HepG2 (cell line): ENCODE data around the gene SLC35F6. TPM values are rescaled to one million over a fixed set of nuclear protein-coding genes. Genes with fewer than 3 reads are reported as not detected.

ENCODE experiments used
- ATAC-seq: fragments of 200-7000 bp; cut with Tn5 transposase; 3 replicates; pipeline ENCODE4 v1.9.1; 2020; ENCODE audit warnings: mild to moderate bottlenecking, moderate library complexity
- BruUV-seq: library from RNA; stranded (reverse); fragments of 400-500 nt; replicated peaks from 2 replicates; lab custom pipeline; 2021; lab: Mats Ljungman, UMichigan
- CTCF ChIA-PET: fragments of 300-600 bp; formaldehyde crosslinking; extraction: SDS; loops from one replicate; lab custom pipeline; 2021; ENCODE audit warnings: low total read pairs, inconsistent platforms, low intra/inter-chr PET ratio; lab: Yijun Ruan, JAX
- POLR2A ChIA-PET: fragments of 350-600 bp; sonication (Branson Sonifier 250); formaldehyde crosslinking; loops from one replicate; lab custom pipeline; 2020; ENCODE audit warnings: antibody characterized with exemption, inconsistent platforms; lab: Yijun Ruan, JAX
- DNase-seq: peaks from one replicate; pipeline ENCODE4 v3.0.0-alpha.2; 2015; ENCODE audit warnings: low spot score
- FAIRE-seq: peaks from 3 replicates; lab custom pipeline; 2011; peaks lifted over from hg19 to GRCh38; lab: Jason Lieb, UNC
- H2AFZ ChIP-seq: one replicate; pipeline ENCODE4 v1.6.1; 2011; ENCODE audit warnings: low read length, inconsistent platforms
- H3K27ac ChIP-seq: fragments of 300-600 bp; 3 replicates; pipeline ENCODE4 v1.8.0; 2011; ENCODE audit warnings: mixed run types, mild to moderate bottlenecking, mixed read lengths, low read length, inconsistent platforms; ENCODE audit not compliant: insufficient read depth; ENCODE audit errors: extremely low read length
- H3K27me3 ChIP-seq, 2 experiments: fragments of 200-600 bp in 1 of 2; 2 replicates in 1 of 2; 3 replicates in 1 of 2; pipeline versions ENCODE4 v1.6.0 to v1.8.0; 2011; ENCODE audit warnings: low read length in 2 of 2, mild to moderate bottlenecking in 2 of 2, moderate library complexity in 2 of 2, inconsistent platforms in 1 of 2; ENCODE audit not compliant: insufficient read depth in 2 of 2, control insufficient read depth in 1 of 2
- H3K36me3 ChIP-seq, 2 experiments: fragments of 200-600 bp in 1 of 2; replicated peaks in 1 of 2; 2 replicates in 1 of 2; 3 replicates in 1 of 2; pipeline versions ENCODE4 v1.5.1 to v1.8.0; 2011; ENCODE audit warnings: low read length in 2 of 2, inconsistent platforms in 1 of 2; ENCODE audit not compliant: insufficient read depth in 2 of 2, control insufficient read depth in 1 of 2
- H3K4me1 ChIP-seq: 2 replicates; pipeline ENCODE4 v1.5.1; 2012; ENCODE audit warnings: low read length, inconsistent platforms; ENCODE audit not compliant: insufficient read depth
- H3K4me2 ChIP-seq: 2 replicates; pipeline ENCODE4 v1.6.0; 2011; ENCODE audit warnings: low read depth, low read length, inconsistent platforms
- H3K4me3 ChIP-seq, 3 experiments: fragments of 200-600 bp in 1 of 3; sonication (generic), shearing (Covaris generic) in 1 of 3; replicated peaks in 1 of 3; 2 replicates each; pipeline ENCODE4 v1.5.1; 2011 to 2016; ENCODE audit warnings: low read length in 3 of 3, inconsistent platforms in 2 of 3, low read depth in 2 of 3, mild to moderate bottlenecking in 2 of 3, control low read depth in 1 of 3, mixed read lengths in 1 of 3; ENCODE audit not compliant: insufficient read depth in 1 of 3
- H3K79me2 ChIP-seq: one replicate; pipeline ENCODE4 v1.6.1; 2011; ENCODE audit warnings: low read length, inconsistent platforms; ENCODE audit not compliant: insufficient read depth
- H3K9ac ChIP-seq: 2 replicates; pipeline ENCODE4 v1.6.0; 2011; ENCODE audit warnings: mild to moderate bottlenecking, low read depth, low read length, inconsistent platforms; ENCODE audit not compliant: insufficient read depth
- H3K9me3 ChIP-seq: 2 replicates; pipeline ENCODE4 v1.5.1; 2012; ENCODE audit warnings: mild to moderate bottlenecking, low read length
- H4K20me1 ChIP-seq: 2 replicates; pipeline ENCODE4 v1.6.0; 2011; ENCODE audit warnings: inconsistent platforms, mild to moderate bottlenecking, low read length, moderate library complexity; ENCODE audit not compliant: insufficient read depth
- BRCA1 ChIP-seq: sonication (generic); formaldehyde crosslinking; IDR thresholded peaks from 2 replicates; pipeline ENCODE4 v1.4.0; 2020; ENCODE audit warnings: missing genetic modification reagents
- CBX1 ChIP-seq: IDR thresholded peaks from one replicate; pipeline ENCODE4 v1.6.1; 2016; ENCODE audit warnings: antibody characterized with exemption, low read depth
- CENPX ChIP-seq: sonication (generic); formaldehyde crosslinking; IDR thresholded peaks from 2 replicates; pipeline ENCODE4 v1.9.0; 2021; ENCODE audit warnings: mild to moderate bottlenecking, missing genetic modification reagents, moderate library complexity
- HDAC1 ChIP-seq: sonication (generic); formaldehyde crosslinking; IDR thresholded peaks from 2 replicates; pipeline ENCODE4 v1.5.1; 2020; ENCODE audit warnings: mild to moderate bottlenecking, missing genetic modification reagents
- IKZF1 ChIP-seq: fragments of 450-650 bp; IDR thresholded peaks from 2 replicates; pipeline ENCODE4 v1.7.1; 2016
- KLF11 ChIP-seq: IDR thresholded peaks from 2 replicates; pipeline ENCODE4 v1.6.1; 2016; ENCODE audit warnings: missing compliant biosample characterization
- LCORL ChIP-seq, 2 experiments: fragments of 450-650 bp in 1 of 2; sonication (generic) in 1 of 2; formaldehyde crosslinking in 1 of 2; IDR thresholded peaks; 2 replicates each; pipeline versions ENCODE4 v1.5.0 to v1.6.1; 2017 to 2020; ENCODE audit warnings: antibody characterized with exemption in 1 of 2, missing genetic modification reagents in 1 of 2
- MNT ChIP-seq: fragments of 450-650 bp; IDR thresholded peaks from 2 replicates; pipeline ENCODE4 v1.6.1; 2016
- TBL1XR1 ChIP-seq: fragments of 150-350 bp; IDR thresholded peaks from 2 replicates; pipeline ENCODE4 v1.6.1; 2014; ENCODE audit warnings: borderline replicate concordance, low read length; ENCODE audit not compliant: partially characterized antibody
- TCF7 ChIP-seq: sonication (generic); IDR thresholded peaks from 2 replicates; pipeline ENCODE4 v1.6.1; 2016; ENCODE audit warnings: antibody characterized with exemption, low read depth
- ZC3H13 ChIP-seq: sonication (generic); formaldehyde crosslinking; IDR thresholded peaks from 2 replicates; pipeline ENCODE4 v1.8.1; 2023; ENCODE audit warnings: mild to moderate bottlenecking, missing genetic modification reagents, moderate library complexity
- ZFAT ChIP-seq: sonication (generic); formaldehyde crosslinking; conservative IDR thresholded peaks from 2 replicates; pipeline ENCODE4 v1.8.1; 2023; ENCODE audit warnings: missing genetic modification reagents, inconsistent platforms
- ZFY ChIP-seq: sonication (generic); formaldehyde crosslinking; IDR thresholded peaks from 2 replicates; pipeline ENCODE4 v1.4.0; 2020; ENCODE audit warnings: missing genetic modification reagents
- ZFYVE20 ChIP-seq: sonication (generic); formaldehyde crosslinking; IDR thresholded peaks from 2 replicates; pipeline ENCODE4 v1.8.0; 2023; ENCODE audit warnings: low read depth, mild to moderate bottlenecking, moderate library complexity, missing genetic modification reagents, borderline replicate concordance
- ZNF12 ChIP-seq: sonication (generic); formaldehyde crosslinking; IDR thresholded peaks from 2 replicates; pipeline ENCODE4 v1.5.0; 2020; ENCODE audit warnings: missing genetic modification reagents
- ZNF33B ChIP-seq: sonication (generic); formaldehyde crosslinking; IDR thresholded peaks from 2 replicates; pipeline ENCODE4 v1.5.1; 2020; ENCODE audit warnings: mild to moderate bottlenecking, missing genetic modification reagents
- ZNF430 ChIP-seq: sonication (generic); formaldehyde crosslinking; IDR thresholded peaks from 2 replicates; pipeline ENCODE4 v1.9.0; 2021; ENCODE audit warnings: mild to moderate bottlenecking, missing genetic modification reagents
- ZSCAN22 ChIP-seq: sonication (generic); formaldehyde crosslinking; IDR thresholded peaks from 2 replicates; pipeline ENCODE4 v1.4.0; 2020; ENCODE audit warnings: mild to moderate bottlenecking, missing genetic modification reagents
- WGBS: methylation state at CpG from one replicate; pipeline ENCODE4 v1.1.6; 2017; ENCODE audit warnings: low lambda C conversion rate; 5-methylcytosine and 5-hydroxymethylcytosine counted together
- in situ Hi-C: cut with HindIII; loops from 2 replicates; pipeline ENCODE4 v1.10.0; 2017; ENCODE audit warnings: low pct_unique_long_range_greater_than_20kb; ENCODE audit not compliant: extremely low pct_ligation_motif_present
- intact Hi-C: fragments of 100-400 bp; cut with micrococcal nuclease; formaldehyde crosslinking; loops from one replicate; pipeline ENCODE4 v1.10.0; 2022; ENCODE audit not compliant: unreplicated experiment
- polyA plus RNA-seq, 8 experiments: library from polyadenylated mRNA; depleted of rRNA in 3 of 8; stranded (reverse) in 7 of 8; unstranded in 1 of 8; fragments of >200 nt; fragmentation: Illumina TruSeq in 4 of 8; extraction: Trizol in 4 of 8; gene quantifications; 2 replicates each; pipeline versions ENCODE4 v1.2.1 to v1.2.3, GENCODE V29; 2011 to 2016; ENCODE audit warnings: low read depth in 4 of 8, missing spikeins in 1 of 8, mixed read lengths in 1 of 8; ENCODE audit not compliant: insufficient read depth in 1 of 8
- total RNA-seq, 5 experiments: library from RNA; depleted of rRNA; stranded (reverse); fragments of >200 nt; fragmentation: Illumina TruSeq; extraction: Trizol; gene quantifications; 2 replicates each; pipeline ENCODE4 v1.2.3, GENCODE V29; 2016; ENCODE audit warnings: low read depth in 1 of 5
- TF ChIP-seq, protein P1 (sequence below): sonication (generic); formaldehyde crosslinking; IDR thresholded peaks from 2 replicates; pipeline ENCODE4 v1.5.0; 2020; ENCODE audit warnings: mild to moderate bottlenecking, low read depth, missing genetic modification reagents, borderline replicate concordance
- TF ChIP-seq, protein P2 (sequence below): sonication (generic); formaldehyde crosslinking; IDR thresholded peaks from 2 replicates; pipeline ENCODE4 v1.5.0; 2020; ENCODE audit warnings: mild to moderate bottlenecking, missing genetic modification reagents

SLC35F6 gene
- total and polyA plus RNA-seq, 2 of the 13 experiments (the other 11 are each of a cell fraction or from before 2014, with no cell fraction given), result 15.2 to 21.2 TPM

DNA sequence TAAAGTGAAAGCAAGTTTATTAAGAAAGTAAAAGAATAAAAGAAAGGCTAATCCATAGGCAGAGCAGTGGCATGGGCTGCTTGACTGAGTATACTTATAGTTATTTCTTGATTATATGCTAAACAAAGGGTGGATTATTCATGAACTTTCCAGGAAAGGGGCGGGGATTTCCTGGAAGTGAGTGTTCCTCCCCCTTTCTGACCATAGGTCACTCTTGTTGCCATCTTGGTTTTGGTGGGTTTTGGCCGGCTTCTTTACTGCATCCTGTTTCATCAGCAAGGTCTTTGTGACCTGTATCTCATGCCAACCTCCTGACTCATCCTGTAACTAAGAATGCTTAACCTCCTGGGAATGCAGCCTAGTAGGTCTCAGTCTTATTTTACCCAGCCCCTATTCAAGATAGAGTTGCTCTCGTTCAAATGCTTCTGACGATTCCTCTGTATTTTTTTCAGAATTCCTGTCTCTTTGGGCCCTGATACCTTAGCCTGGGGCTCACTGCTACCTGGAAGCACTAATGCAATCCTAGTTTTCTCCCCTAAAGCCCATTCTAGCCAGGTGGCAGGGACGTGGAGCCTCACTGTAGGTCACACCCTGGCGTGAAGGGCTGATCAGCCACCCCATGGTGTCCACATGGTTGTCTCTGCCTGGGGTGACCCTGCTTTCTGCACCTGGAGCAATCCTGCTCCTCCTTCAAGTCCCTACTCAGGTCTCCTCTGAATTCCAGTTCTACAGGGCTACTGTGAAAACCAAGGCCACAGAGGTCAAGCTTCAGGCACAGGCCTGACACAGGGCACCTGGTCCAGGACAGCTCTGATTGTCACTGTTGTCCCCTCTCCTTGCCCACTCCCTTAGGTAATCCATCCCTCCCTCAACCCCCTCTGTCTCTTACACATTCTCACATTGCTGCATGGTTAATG, 6.0 kb upstream of the SLC35F6 start:
- 12% methylated on average over 6 of the region's 6 CpGs for WGBS
- no peaks in the 10 kb centered on the region for H3K27me3 ChIP-seq
- no peaks in the 10 kb centered on the region for H3K36me3 ChIP-seq
- H3K4me2 ChIP-seq, result peak overlapping the region; percentile 73
- peak overlapping the region; percentile 48 for H3K9ac ChIP-seq
- H3K27ac ChIP-seq, result peak overlapping the region; percentile 41
- no peak overlapping the region for H2AFZ ChIP-seq
- in situ Hi-C loops (no loop called here), intact Hi-C loops (no loop called here)
- ChIA-PET POLR2A (interaction anchor here (0.9 to 1.5 kb wide), 5 partner anchors 9 to 292 kb away, joined by 3 to 5 read pairs (median 3); partner anchors contain the start of gene CENPA), CTCF (no interaction called here)
- FAIRE-seq (peak; percentile 36), ATAC-seq (peak; percentile 75), DNase-seq (peak; percentile 92)
- H3K4me3 ChIP-seq, result peak overlapping the region in 1 of 3 experiments; percentile 47; a peak in 2 of 6 replicates
- no peaks in the 10 kb centered on the region for H4K20me1 ChIP-seq
- peaks cover 39% of the 10 kb centered on the region for H3K4me1 ChIP-seq
- no peaks in the 10 kb centered on the region for H3K79me2 ChIP-seq
- no peaks in the 10 kb centered on the region for H3K9me3 ChIP-seq
- BruUV-seq, result TSS peak; percentile 99
- TF ChIP-seq TCF7 (no peak), ZC3H13 (CRISPR knock-in tag) (no peak), ZNF12 (CRISPR knock-in tag) (peak; percentile 26; the same call in 1 of the 2 replicates), HDAC1 (CRISPR knock-in tag) (peak; percentile 57), MNT (peak; percentile 2; the same call in 1 of the 2 replicates), ZFY (CRISPR knock-in tag) (no peak), ZFAT (CRISPR knock-in tag) (no peak), IKZF1 (no peak), TBL1XR1 (peak; percentile 47), BRCA1 (CRISPR knock-in tag) (no peak), KLF11 (CRISPR knock-in tag) (0 out of 2 replicates have a peak, but pooled peaks have one; percentile 25), CBX1 (no peak), ZNF430 (CRISPR knock-in tag) (no peak), ZFYVE20 (CRISPR knock-in tag) (no peak), ZSCAN22 (CRISPR knock-in tag) (no peak), LCORL (IDR thresholded peaks at IDR 0.05) (peak; percentile 82), LCORL (CRISPR knock-in tag; IDR thresholded peaks at IDR 0.05) (peak; percentile 80), CENPX (CRISPR knock-in tag) (no peak), ZNF33B (CRISPR knock-in tag) (no peak)
- TF ChIP-seq, protein P1, sequence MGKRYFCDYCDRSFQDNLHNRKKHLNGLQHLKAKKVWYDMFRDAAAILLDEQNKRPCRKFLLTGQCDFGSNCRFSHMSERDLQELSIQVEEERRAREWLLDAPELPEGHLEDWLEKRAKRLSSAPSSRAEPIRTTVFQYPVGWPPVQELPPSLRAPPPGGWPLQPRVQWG (CRISPR knock-in tag), result no peak
- TF ChIP-seq, protein P2, sequence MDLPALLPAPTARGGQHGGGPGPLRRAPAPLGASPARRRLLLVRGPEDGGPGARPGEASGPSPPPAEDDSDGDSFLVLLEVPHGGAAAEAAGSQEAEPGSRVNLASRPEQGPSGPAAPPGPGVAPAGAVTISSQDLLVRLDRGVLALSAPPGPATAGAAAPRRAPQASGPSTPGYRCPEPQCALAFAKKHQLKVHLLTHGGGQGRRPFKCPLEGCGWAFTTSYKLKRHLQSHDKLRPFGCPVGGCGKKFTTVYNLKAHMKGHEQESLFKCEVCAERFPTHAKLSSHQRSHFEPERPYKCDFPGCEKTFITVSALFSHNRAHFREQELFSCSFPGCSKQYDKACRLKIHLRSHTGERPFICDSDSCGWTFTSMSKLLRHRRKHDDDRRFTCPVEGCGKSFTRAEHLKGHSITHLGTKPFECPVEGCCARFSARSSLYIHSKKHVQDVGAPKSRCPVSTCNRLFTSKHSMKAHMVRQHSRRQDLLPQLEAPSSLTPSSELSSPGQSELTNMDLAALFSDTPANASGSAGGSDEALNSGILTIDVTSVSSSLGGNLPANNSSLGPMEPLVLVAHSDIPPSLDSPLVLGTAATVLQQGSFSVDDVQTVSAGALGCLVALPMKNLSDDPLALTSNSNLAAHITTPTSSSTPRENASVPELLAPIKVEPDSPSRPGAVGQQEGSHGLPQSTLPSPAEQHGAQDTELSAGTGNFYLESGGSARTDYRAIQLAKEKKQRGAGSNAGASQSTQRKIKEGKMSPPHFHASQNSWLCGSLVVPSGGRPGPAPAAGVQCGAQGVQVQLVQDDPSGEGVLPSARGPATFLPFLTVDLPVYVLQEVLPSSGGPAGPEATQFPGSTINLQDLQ, result no peak
